HepG2 (cell line): ENCODE data around the gene JUND. TPM values are rescaled to one million over a fixed set of nuclear protein-coding genes. Genes with fewer than 3 reads are reported as not detected.
A peak's percentile ranks its signal among the peaks of the same experiment; 100 is the strongest.

ENCODE experiments used
- ELF1 ChIP-seq: sonication (generic); formaldehyde crosslinking; IDR thresholded peaks from 2 replicates; pipeline ENCODE4 v1.4.0; 2020; ENCODE audit warnings: missing genetic modification reagents
- ETV6 ChIP-seq: sonication (generic); formaldehyde crosslinking; conservative IDR thresholded peaks from 2 replicates; pipeline ENCODE4 v1.4.0; 2020; ENCODE audit warnings: missing genetic modification reagents
- NCOA2 ChIP-seq: sonication (generic); formaldehyde crosslinking; IDR thresholded peaks from 2 replicates; pipeline ENCODE4 v1.8.0; 2022; ENCODE audit warnings: inconsistent platforms
- RARA ChIP-seq: IDR thresholded peaks from 2 replicates; pipeline ENCODE4 v1.6.1; 2016; ENCODE audit warnings: missing genetic modification reagents, missing compliant biosample characterization
- RXRB ChIP-seq: IDR thresholded peaks from 2 replicates; pipeline ENCODE4 v1.6.1; 2016; ENCODE audit warnings: borderline replicate concordance, missing genetic modification reagents, missing compliant biosample characterization
- SNRNP70 ChIP-seq: fragments of 200-400 bp; formaldehyde crosslinking; IDR thresholded peaks from 2 replicates; pipeline ENCODE4 v1.6.1; 2017; ENCODE audit warnings: mild to moderate bottlenecking, low read depth, low read length, moderate library complexity
- SRSF9 ChIP-seq: fragments of 200-400 bp; formaldehyde crosslinking; IDR thresholded peaks from 2 replicates; pipeline ENCODE4 v1.6.1; 2018; ENCODE audit warnings: borderline replicate concordance, mild to moderate bottlenecking, low read depth, low read length; ENCODE audit not compliant: insufficient read depth, poor library complexity, severe bottlenecking
- ZC3H13 ChIP-seq: sonication (generic); formaldehyde crosslinking; IDR thresholded peaks from 2 replicates; pipeline ENCODE4 v1.8.1; 2023; ENCODE audit warnings: mild to moderate bottlenecking, missing genetic modification reagents, moderate library complexity
- ZGPAT ChIP-seq: IDR thresholded peaks from 2 replicates; pipeline ENCODE4 v1.6.1; 2016; ENCODE audit warnings: mild to moderate bottlenecking
- ZNF10 ChIP-seq: sonication (generic); formaldehyde crosslinking; IDR thresholded peaks from 2 replicates; pipeline ENCODE4 v1.4.0; 2020; ENCODE audit warnings: mild to moderate bottlenecking, low read depth, missing genetic modification reagents, borderline replicate concordance
- ZNF282 ChIP-seq: fragments of 450-650 bp; IDR thresholded peaks from 2 replicates; pipeline ENCODE4 v1.6.1; 2018; ENCODE audit not compliant: partially characterized antibody
- polyA plus RNA-seq, 8 experiments: library from polyadenylated mRNA; depleted of rRNA in 3 of 8; stranded (reverse) in 7 of 8; unstranded in 1 of 8; fragments of >200 nt; fragmentation: Illumina TruSeq in 4 of 8; extraction: Trizol in 4 of 8; gene quantifications; 2 replicates each; pipeline versions ENCODE4 v1.2.1 to v1.2.3, GENCODE V29; 2011 to 2016; ENCODE audit warnings: low read depth in 4 of 8, missing spikeins in 1 of 8, mixed read lengths in 1 of 8; ENCODE audit not compliant: insufficient read depth in 1 of 8
- total RNA-seq, 5 experiments: library from RNA; depleted of rRNA; stranded (reverse); fragments of >200 nt; fragmentation: Illumina TruSeq; extraction: Trizol; gene quantifications; 2 replicates each; pipeline ENCODE4 v1.2.3, GENCODE V29; 2016; ENCODE audit warnings: low read depth in 1 of 5
- TF ChIP-seq, protein P1 (sequence below): sonication (generic); formaldehyde crosslinking; IDR thresholded peaks from one replicate; pipeline ENCODE4 v1.5.1; 2020; ENCODE audit warnings: mild to moderate bottlenecking, missing genetic modification reagents; ENCODE audit errors: not compliant biosample characterization
- TF ChIP-seq, protein P2 (sequence below): IDR thresholded peaks from 2 replicates; pipeline ENCODE4 v1.6.1; 2016
- TF ChIP-seq, protein P3 (sequence below): sonication (generic); formaldehyde crosslinking; IDR thresholded peaks from 2 replicates; pipeline ENCODE4 v1.4.0; 2020; ENCODE audit warnings: missing genetic modification reagents, borderline replicate concordance

JUND gene
- total and polyA plus RNA-seq, 2 of the 13 experiments (the other 11 are each of a cell fraction or from before 2014, with no cell fraction given), result 41.2 to 59.8 TPM

- TF ChIP-seq ZGPAT (CRISPR knock-in tag), result peak; percentile 74
- no peak; the same call in 1 of the 2 replicates for TF ChIP-seq ELF1
- no peak for TF ChIP-seq SRSF9
- TF ChIP-seq RARA (CRISPR knock-in tag), result peak; percentile 55
- TF ChIP-seq, protein P1, sequence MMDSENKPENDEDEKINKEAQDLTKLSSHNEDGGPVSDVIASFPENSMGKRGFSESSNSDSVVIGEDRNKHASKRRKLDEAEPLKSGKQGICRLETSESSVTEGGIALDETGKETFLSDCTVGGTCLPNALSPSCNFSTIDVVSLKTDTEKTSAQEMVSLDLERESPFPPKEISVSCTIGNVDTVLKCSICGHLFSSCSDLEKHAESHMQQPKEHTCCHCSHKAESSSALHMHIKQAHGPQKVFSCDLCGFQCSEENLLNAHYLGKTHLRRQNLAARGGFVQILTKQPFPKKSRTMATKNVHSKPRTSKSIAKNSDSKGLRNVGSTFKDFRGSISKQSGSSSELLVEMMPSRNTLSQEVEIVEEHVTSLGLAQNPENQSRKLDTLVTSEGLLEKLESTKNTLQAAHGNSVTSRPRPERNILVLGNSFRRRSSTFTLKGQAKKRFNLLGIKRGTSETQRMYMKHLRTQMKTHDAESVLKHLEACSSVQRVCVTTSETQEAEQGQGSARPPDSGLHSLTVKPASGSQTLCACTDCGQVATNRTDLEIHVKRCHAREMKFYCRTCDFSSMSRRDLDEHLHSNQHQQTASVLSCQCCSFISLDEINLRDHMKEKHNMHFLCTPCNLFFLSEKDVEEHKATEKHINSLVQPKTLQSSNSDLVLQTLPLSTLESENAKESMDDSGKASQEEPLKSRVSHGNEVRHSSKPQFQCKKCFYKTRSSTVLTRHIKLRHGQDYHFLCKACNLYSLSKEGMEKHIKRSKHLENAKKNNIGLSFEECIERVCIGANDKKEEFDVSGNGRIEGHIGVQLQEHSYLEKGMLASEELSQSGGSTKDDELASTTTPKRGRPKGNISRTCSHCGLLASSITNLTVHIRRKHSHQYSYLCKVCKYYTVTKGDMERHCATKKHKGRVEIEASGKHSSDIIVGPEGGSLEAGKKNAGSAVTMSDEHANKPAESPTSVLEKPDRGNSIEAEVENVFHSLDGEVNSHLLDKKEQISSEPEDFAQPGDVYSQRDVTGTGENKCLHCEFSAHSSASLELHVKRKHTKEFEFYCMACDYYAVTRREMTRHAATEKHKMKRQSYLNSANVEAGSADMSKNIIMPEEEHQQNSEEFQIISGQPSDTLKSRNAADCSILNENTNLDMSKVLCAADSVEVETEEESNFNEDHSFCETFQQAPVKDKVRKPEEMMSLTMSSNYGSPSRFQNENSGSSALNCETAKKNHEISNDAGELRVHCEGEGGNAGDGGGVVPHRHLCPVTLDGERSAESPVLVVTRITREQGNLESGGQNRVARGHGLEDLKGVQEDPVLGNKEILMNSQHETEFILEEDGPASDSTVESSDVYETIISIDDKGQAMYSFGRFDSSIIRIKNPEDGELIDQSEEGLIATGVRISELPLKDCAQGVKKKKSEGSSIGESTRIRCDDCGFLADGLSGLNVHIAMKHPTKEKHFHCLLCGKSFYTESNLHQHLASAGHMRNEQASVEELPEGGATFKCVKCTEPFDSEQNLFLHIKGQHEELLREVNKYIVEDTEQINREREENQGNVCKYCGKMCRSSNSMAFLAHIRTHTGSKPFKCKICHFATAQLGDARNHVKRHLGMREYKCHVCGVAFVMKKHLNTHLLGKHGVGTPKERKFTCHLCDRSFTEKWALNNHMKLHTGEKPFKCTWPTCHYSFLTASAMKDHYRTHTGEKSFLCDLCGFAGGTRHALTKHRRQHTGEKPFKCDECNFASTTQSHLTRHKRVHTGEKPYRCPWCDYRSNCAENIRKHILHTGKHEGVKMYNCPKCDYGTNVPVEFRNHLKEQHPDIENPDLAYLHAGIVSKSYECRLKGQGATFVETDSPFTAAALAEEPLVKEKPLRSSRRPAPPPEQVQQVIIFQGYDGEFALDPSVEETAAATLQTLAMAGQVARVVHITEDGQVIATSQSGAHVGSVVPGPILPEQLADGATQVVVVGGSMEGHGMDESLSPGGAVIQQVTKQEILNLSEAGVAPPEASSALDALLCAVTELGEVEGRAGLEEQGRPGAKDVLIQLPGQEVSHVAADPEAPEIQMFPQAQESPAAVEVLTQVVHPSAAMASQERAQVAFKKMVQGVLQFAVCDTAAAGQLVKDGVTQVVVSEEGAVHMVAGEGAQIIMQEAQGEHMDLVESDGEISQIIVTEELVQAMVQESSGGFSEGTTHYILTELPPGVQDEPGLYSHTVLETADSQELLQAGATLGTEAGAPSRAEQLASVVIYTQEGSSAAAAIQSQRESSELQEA (CRISPR knock-in tag), result peak; percentile 32
- TF ChIP-seq, protein P2, sequence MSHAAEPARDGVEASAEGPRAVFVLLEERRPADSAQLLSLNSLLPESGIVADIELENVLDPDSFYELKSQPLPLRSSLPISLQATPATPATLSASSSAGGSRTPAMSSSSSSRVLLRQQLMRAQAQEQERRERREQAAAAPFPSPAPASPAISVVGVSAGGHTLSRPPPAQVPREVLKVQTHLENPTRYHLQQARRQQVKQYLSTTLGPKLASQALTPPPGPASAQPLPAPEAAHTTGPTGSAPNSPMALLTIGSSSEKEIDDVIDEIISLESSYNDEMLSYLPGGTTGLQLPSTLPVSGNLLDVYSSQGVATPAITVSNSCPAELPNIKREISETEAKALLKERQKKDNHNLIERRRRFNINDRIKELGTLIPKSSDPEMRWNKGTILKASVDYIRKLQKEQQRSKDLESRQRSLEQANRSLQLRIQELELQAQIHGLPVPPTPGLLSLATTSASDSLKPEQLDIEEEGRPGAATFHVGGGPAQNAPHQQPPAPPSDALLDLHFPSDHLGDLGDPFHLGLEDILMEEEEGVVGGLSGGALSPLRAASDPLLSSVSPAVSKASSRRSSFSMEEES, result no peak; the same call in 1 of the 2 replicates
- peak; percentile 48; the same call in 1 of the 2 replicates for TF ChIP-seq NCOA2 (CRISPR knock-in tag)
- TF ChIP-seq RXRB, result peak; percentile 11; the same call in 1 of the 2 replicates
- TF ChIP-seq, protein P3, sequence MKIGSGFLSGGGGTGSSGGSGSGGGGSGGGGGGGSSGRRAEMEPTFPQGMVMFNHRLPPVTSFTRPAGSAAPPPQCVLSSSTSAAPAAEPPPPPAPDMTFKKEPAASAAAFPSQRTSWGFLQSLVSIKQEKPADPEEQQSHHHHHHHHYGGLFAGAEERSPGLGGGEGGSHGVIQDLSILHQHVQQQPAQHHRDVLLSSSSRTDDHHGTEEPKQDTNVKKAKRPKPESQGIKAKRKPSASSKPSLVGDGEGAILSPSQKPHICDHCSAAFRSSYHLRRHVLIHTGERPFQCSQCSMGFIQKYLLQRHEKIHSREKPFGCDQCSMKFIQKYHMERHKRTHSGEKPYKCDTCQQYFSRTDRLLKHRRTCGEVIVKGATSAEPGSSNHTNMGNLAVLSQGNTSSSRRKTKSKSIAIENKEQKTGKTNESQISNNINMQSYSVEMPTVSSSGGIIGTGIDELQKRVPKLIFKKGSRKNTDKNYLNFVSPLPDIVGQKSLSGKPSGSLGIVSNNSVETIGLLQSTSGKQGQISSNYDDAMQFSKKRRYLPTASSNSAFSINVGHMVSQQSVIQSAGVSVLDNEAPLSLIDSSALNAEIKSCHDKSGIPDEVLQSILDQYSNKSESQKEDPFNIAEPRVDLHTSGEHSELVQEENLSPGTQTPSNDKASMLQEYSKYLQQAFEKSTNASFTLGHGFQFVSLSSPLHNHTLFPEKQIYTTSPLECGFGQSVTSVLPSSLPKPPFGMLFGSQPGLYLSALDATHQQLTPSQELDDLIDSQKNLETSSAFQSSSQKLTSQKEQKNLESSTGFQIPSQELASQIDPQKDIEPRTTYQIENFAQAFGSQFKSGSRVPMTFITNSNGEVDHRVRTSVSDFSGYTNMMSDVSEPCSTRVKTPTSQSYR (CRISPR knock-in tag), result peak; percentile 85
- no peak for TF ChIP-seq ETV6
- TF ChIP-seq ZC3H13 (CRISPR knock-in tag), result peak; percentile 53; the same call in 1 of the 2 replicates
- TF ChIP-seq ZNF282, result no peak
- no peak for TF ChIP-seq SNRNP70
- TF ChIP-seq ZNF10, result no peak
These were observed 23.3 kb upstream of the JUND start (continued) for GRCh38 chr19:18304458-18305310.
